Neuronal stem cell (in vitro differentiated cells): ENCODE data around the gene GOLT1A.

Experiments used
- DNase-seq: peaks from one replicate; pipeline ENCODE4 v3.0.0-alpha.2; 2013; ENCODE audit warnings: low spot score
- H2AFZ ChIP-seq: one replicate; pipeline ENCODE4 v1.6.1; 2013; ENCODE audit warnings: mild to moderate bottlenecking, low read length, inconsistent platforms
- H2AK5ac ChIP-seq: 2 replicates; pipeline ENCODE4 v1.6.1; 2013; ENCODE audit warnings: low read depth, mild to moderate bottlenecking, inconsistent platforms, low read length, moderate library complexity, mixed read lengths
- H2BK120ac ChIP-seq: 2 replicates; pipeline ENCODE4 v1.6.1; 2013; ENCODE audit warnings: low read depth, mild to moderate bottlenecking, inconsistent platforms, low read length, moderate library complexity, mixed read lengths
- H2BK12ac ChIP-seq: one replicate; pipeline ENCODE4 v1.6.1; 2013; ENCODE audit warnings: low read length, inconsistent platforms
- H2BK15ac ChIP-seq: 2 replicates; pipeline ENCODE4 v1.6.1; 2013; ENCODE audit warnings: mild to moderate bottlenecking, low read length, inconsistent platforms, mixed read lengths
- H2BK5ac ChIP-seq: one replicate; pipeline ENCODE4 v1.6.1; 2013; ENCODE audit warnings: inconsistent platforms, mild to moderate bottlenecking, low read length, moderate library complexity
- H3K14ac ChIP-seq: one replicate; pipeline ENCODE4 v1.6.1; 2013; ENCODE audit warnings: low read length, inconsistent platforms
- H3K18ac ChIP-seq: 2 replicates; pipeline ENCODE4 v1.6.1; 2013; ENCODE audit warnings: low read length, inconsistent platforms
- H3K23ac ChIP-seq: 2 replicates; pipeline ENCODE4 v1.6.1; 2013; ENCODE audit warnings: low read depth, mild to moderate bottlenecking, mixed read lengths, low read length, inconsistent platforms; ENCODE audit not compliant: poor library complexity
- H3K27ac ChIP-seq: replicated peaks from 3 replicates; pipeline ENCODE4 v1.5.1; 2013; ENCODE audit warnings: low read length, inconsistent platforms
- H3K27me3 ChIP-seq, 3 experiments: 2 replicates each; pipeline ENCODE4 v1.6.1; 2013; ENCODE audit warnings: low read length in 3 of 3, mild to moderate bottlenecking in 2 of 3, inconsistent platforms in 1 of 3, low read depth in 1 of 3, mixed read lengths in 1 of 3, moderate library complexity in 1 of 3; ENCODE audit not compliant: control insufficient read depth in 3 of 3, insufficient read depth in 3 of 3
- H3K36me3 ChIP-seq, 2 donors: replicated peaks in 1 of 2; 2 replicates each; pipeline ENCODE4 v1.6.1; 2013; ENCODE audit warnings: low read length in 2 of 2; ENCODE audit not compliant: control insufficient read depth in 2 of 2, insufficient read depth in 2 of 2
- H3K4ac ChIP-seq: 2 replicates; pipeline ENCODE4 v1.6.1; 2013; ENCODE audit warnings: inconsistent platforms, mild to moderate bottlenecking, low read length, moderate library complexity
- H3K4me1 ChIP-seq, 2 donors: 1 replicate in 1 of 2; 2 replicates in 1 of 2; pipeline ENCODE4 v1.6.1; 2013; ENCODE audit warnings: low read length in 2 of 2, low read depth in 1 of 2; ENCODE audit not compliant: control insufficient read depth in 2 of 2, insufficient read depth in 1 of 2
- H3K4me2 ChIP-seq: one replicate; pipeline ENCODE4 v1.6.1; 2013; ENCODE audit warnings: mild to moderate bottlenecking, low read length, inconsistent platforms; ENCODE audit not compliant: insufficient read depth, poor library complexity, severe bottlenecking
- H3K4me3 ChIP-seq, 2 donors: 2 replicates each; pipeline ENCODE4 v1.5.1; 2013; ENCODE audit warnings: low read length in 2 of 2, mild to moderate bottlenecking in 2 of 2, inconsistent platforms in 1 of 2, moderate library complexity in 1 of 2
- H3K79me1 ChIP-seq: one replicate; pipeline ENCODE4 v1.6.1; 2013; ENCODE audit warnings: low read depth, mild to moderate bottlenecking, inconsistent platforms, low read length, moderate library complexity
- H3K9ac ChIP-seq: one replicate; pipeline ENCODE4 v1.6.1; 2013; ENCODE audit warnings: mild to moderate bottlenecking, low read depth, low read length, inconsistent platforms; ENCODE audit not compliant: poor library complexity
- H3K9me3 ChIP-seq, 2 donors: replicated peaks in 1 of 2; 2 replicates each; pipeline versions ENCODE3 to v1.6.1; 2013; ENCODE audit warnings: low read length in 2 of 2, mild to moderate bottlenecking in 2 of 2, inconsistent platforms in 1 of 2, low read depth in 1 of 2, mixed read lengths in 1 of 2, moderate library complexity in 1 of 2; ENCODE audit not compliant: control insufficient read depth in 2 of 2, insufficient read depth in 1 of 2
- H4K8ac ChIP-seq: one replicate; pipeline ENCODE4 v1.6.1; 2013; ENCODE audit warnings: low read depth, mild to moderate bottlenecking, inconsistent platforms, low read length, moderate library complexity
- H4K91ac ChIP-seq: one replicate; pipeline ENCODE4 v1.6.1; 2013; ENCODE audit warnings: low read length, low read depth, mild to moderate bottlenecking, inconsistent platforms; ENCODE audit not compliant: poor library complexity
- WGBS, 2 donors: extraction: QIAGEN DNeasy Blood & Tissue Kit; methylation state at CpG; one replicate each; pipeline ENCODE4 v1.1.7; 2013; ENCODE audit warnings: missing lambda C conversion rate in 2 of 2, mixed read lengths in 1 of 2; ENCODE audit not compliant: insufficient read length in 2 of 2, insufficient replicate concordance in 1 of 2; ENCODE audit errors: extremely low coverage in 2 of 2; 5-methylcytosine and 5-hydroxymethylcytosine counted together

GOLT1A gene

GRCh38 chr1:204201348-204202040, 12.3 kb downstream of the GOLT1A start:
- Histone ChIP-seq H2BK15ac (no peak overlapping the region), H2BK5ac (no peak overlapping the region), H3K4me2 (no peak overlapping the region), H3K4ac (no peak overlapping the region), H3K14ac (no peak overlapping the region), H2BK12ac (no peak overlapping the region), H3K4me1 (peaks cover 0 to 2% of the 10 kb centered on the region in 2 donors), H3K9me3 (no peaks in the 10 kb centered on the region), H3K23ac (no peak overlapping the region), H3K9ac (no peak overlapping the region), H3K18ac (no peak overlapping the region), H4K91ac (no peak overlapping the region), H4K8ac (no peak overlapping the region), H3K4me3 (no peak overlapping the region), H3K27ac (no peak overlapping the region), H3K79me1 (no peaks in the 10 kb centered on the region), H2AFZ (no peak overlapping the region), H2AK5ac (no peak overlapping the region), H3K27me3 (peaks cover 0 to 87% (median 0%) of the 10 kb centered on the region in 3 experiments), H3K36me3 (no peaks in the 10 kb centered on the region), H2BK120ac (no peak overlapping the region)
- WGBS, 2 donors: no CpG with 5 or more reads among the region's 12 CpGs
- DNase-seq: no peak

DNA sequence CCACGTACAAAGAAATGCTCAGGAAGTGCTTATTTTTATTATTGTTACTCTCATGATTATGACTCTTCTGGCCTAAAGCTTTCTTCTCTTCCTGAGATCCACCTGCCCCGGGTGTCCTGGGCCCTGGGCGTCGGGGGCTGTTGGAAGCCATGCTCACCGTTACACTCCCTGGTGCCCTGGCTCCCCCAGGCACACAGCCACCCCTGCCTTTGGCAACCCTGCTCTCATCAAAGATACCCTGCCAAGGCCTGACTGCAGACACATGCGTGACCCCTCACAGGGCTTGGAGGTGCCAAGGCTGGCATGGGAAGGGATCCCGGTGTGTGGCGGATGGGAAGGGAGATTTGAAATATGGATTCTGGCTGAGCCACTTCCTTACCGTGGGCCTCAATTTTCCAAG, 14.2 kb downstream of the GOLT1A start:
- no peak overlapping the region for H3K4me2 ChIP-seq
- no peak overlapping the region for H2BK15ac ChIP-seq
- H3K9ac ChIP-seq: no peak overlapping the region
- H3K9me3 ChIP-seq: peaks cover 0 to 4% of the 10 kb centered on the region in 2 donors
- H3K4me1 ChIP-seq: peaks cover 2 to 7% of the 10 kb centered on the region in 2 donors
- H2AK5ac ChIP-seq: no peak overlapping the region
- peaks cover 0 to 83% (median 4%) of the 10 kb centered on the region in 3 experiments for H3K27me3 ChIP-seq
- no peak overlapping the region for H3K27ac ChIP-seq
- H2BK5ac ChIP-seq: no peak overlapping the region
- H2BK12ac ChIP-seq: no peak overlapping the region
- H3K36me3 ChIP-seq: no peaks in the 10 kb centered on the region
- no CpG with 5 or more reads among the region's 9 CpGs for WGBS, 2 donors
- peaks cover 2% of the 10 kb centered on the region for H3K79me1 ChIP-seq
- H3K4ac ChIP-seq: no peak overlapping the region
- H3K4me3 ChIP-seq: no peak overlapping the region
- H3K14ac ChIP-seq: peak overlapping the region; percentile 39
- no peak for DNase-seq
- H2BK120ac ChIP-seq: no peak overlapping the region
- H4K8ac ChIP-seq: no peak overlapping the region
- H3K23ac ChIP-seq: no peak overlapping the region
- H3K18ac ChIP-seq: no peak overlapping the region
- no peak overlapping the region for H4K91ac ChIP-seq
- no peak overlapping the region for H2AFZ ChIP-seq

DNA sequence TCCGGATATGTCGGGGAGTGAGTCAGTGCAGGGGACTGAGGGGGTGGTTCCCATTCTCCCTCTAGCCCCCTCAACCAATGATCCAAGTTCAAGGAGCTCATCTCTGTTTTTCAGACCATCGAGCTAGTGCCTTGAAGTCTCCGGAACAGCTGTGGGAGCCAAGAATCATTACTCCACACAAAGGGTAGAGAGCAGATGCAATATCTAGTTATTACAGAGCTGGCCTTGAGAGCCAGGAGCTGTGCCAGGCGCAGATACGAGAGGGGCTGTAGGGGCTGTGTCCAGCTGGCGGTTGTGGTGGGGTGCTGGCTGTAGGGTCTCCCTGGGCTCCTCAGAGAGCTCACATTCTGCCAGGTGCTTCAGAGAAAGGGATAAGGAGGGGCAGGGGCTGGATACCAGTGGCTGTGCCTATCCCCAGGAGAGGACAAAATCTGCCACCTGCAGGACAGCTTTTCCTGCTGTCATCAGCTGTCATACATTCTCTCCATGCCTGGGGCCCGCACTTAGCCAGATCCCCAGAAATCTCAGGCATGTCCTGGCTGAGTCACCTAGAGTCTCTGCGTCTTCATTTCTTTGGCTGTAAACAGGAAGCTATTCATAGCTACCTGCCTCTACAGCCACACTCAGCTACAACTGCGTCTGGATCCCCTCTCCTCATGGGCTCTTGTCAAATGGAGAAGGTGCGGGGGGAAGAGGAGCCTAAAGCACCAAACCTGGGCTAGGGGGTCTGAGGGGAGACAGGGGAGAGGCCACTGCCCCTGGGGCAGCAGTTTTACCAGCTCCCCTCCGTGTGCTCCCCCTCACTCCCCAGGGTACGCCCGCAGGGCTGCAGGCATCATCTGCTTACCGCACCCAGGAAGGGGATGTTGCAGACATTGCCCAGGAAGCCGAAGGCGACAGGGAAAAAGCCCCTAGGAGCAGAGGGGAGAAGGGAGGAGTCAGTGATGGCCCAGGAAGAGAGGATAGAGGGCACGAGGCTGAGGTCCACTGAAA, 15.1 kb downstream of the GOLT1A start:
- no peak overlapping the region for H3K23ac ChIP-seq
- no peak overlapping the region for H2BK15ac ChIP-seq
- H3K4me2 ChIP-seq: no peak overlapping the region
- no peak overlapping the region for H2AK5ac ChIP-seq
- H3K4ac ChIP-seq: no peak overlapping the region
- no peak overlapping the region for H3K27ac ChIP-seq
- H3K18ac ChIP-seq: no peak overlapping the region
- peaks cover 0 to 4% of the 10 kb centered on the region in 2 donors for H3K9me3 ChIP-seq
- no peak overlapping the region for H3K4me3 ChIP-seq
- no peaks in the 10 kb centered on the region for H3K36me3 ChIP-seq
- peaks cover 2% of the 10 kb centered on the region for H3K79me1 ChIP-seq
- peaks cover 0 to 75% (median 4%) of the 10 kb centered on the region in 3 experiments for H3K27me3 ChIP-seq
- H4K8ac ChIP-seq: no peak overlapping the region
- peak overlapping the region; percentile 56 for H2BK120ac ChIP-seq
- no peak overlapping the region for H2BK12ac ChIP-seq
- H3K4me1 ChIP-seq: peaks cover 4 to 7% of the 10 kb centered on the region in 2 donors
- no CpG with 5 or more reads among the region's 18 CpGs for WGBS, 2 donors
- no peak for DNase-seq
- H2AFZ ChIP-seq: no peak overlapping the region
- H3K14ac ChIP-seq: no peak overlapping the region
- no peak overlapping the region for H4K91ac ChIP-seq
- H2BK5ac ChIP-seq: no peak overlapping the region
- no peak overlapping the region for H3K9ac ChIP-seq

DNA sequence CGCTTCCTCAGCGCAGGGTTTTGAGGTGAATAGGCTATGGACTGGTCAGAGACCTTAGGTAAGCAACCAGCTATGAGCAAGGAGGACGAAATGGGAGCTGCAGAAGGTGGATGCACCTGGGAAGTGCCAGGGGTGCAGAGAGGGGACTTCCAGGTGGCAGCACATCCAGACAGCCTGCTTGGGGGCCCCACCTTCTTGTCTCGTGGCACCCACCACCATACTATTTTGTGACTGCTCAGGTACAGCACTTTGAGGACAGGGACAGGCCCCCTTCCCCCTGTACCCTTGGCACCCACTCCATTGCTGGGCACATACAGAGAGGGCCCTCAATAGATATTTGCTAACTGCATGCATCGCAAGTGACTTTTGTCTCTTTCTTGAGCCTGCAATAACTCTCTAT, 16.7 kb downstream of the GOLT1A start:
- Histone ChIP-seq H3K4me2 (no peak overlapping the region), H2BK5ac (no peak overlapping the region), H2AK5ac (no peak overlapping the region), H3K23ac (no peak overlapping the region), H3K4me1 (peaks cover 4 to 5% of the 10 kb centered on the region in 2 donors), H3K4me3 (no peak overlapping the region), H3K14ac (no peak overlapping the region), H2BK120ac (no peak overlapping the region), H4K91ac (no peak overlapping the region), H2BK12ac (no peak overlapping the region), H3K27ac (no peak overlapping the region), H3K36me3 (no peaks in the 10 kb centered on the region), H2AFZ (no peak overlapping the region), H3K9me3 (peaks cover 0 to 4% of the 10 kb centered on the region in 2 donors), H3K18ac (no peak overlapping the region), H3K27me3 (peaks cover 0 to 70% (median 4%) of the 10 kb centered on the region in 3 experiments), H3K4ac (no peak overlapping the region), H4K8ac (no peak overlapping the region), H3K9ac (no peak overlapping the region), H3K79me1 (peaks cover 2% of the 10 kb centered on the region), H2BK15ac (no peak overlapping the region)
- no peak for DNase-seq
- no CpG with 5 or more reads among the region's 5 CpGs for WGBS, 2 donors
